Muscle of arm (tissue), 12 donors: Measurements from ENCODE around the gene RITA1. TPM values are rescaled to one million over a fixed set of nuclear protein-coding genes. Genes with fewer than 3 reads are reported as not detected.

Experiments
- DNase-seq: peaks from one replicate; pipeline ENCODE4 v3.0.0-alpha.2; 2013
- polyA plus RNA-seq, 12 donors: library from polyadenylated mRNA; unstranded; fragments of 120-200 nt; gene quantifications; one replicate each; pipeline ENCODE4 v1.2.1, GENCODE V29; 2013; ENCODE audit not compliant: insufficient read length in 12 of 12

The RITA1 gene
- polyA plus RNA-seq, 12 donors, result 6.4 to 15.7 (median 8.3) TPM; not detected in 1

DNA sequence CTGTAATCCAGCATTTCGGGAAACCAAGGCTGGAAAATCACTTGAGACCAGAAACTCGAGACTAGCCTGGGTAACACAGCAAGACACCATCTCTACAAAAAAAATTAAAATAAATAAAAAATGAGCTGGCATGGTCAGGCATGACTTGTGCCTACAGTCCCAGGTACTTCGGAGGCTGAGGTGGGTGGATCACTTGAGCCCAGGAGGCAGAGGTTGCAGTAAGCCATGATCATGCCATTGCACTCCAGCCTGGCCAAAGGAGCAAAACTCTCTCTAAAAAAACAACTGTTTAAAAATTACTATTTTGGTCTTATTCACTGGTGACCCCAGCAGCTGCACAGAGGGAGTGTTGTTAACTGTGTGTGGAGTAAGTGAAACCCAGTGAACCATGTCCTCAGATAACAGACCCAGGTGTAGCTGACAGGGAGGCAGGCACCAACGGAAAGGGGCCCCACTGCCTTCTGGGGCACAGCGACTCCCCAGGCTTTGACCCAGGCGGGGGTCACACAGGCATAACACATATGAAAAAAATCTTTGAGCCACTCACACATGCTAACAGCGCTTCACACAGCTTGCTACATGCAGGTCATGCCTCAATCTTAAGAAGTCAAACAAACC, 12.3 kb upstream of the RITA1 start:
- DNase-seq, result no peak

GRCh38 chr12:113174461-113175384, 10.8 kb upstream of the RITA1 start:
- DNase-seq, result peak; percentile 73

DNA sequence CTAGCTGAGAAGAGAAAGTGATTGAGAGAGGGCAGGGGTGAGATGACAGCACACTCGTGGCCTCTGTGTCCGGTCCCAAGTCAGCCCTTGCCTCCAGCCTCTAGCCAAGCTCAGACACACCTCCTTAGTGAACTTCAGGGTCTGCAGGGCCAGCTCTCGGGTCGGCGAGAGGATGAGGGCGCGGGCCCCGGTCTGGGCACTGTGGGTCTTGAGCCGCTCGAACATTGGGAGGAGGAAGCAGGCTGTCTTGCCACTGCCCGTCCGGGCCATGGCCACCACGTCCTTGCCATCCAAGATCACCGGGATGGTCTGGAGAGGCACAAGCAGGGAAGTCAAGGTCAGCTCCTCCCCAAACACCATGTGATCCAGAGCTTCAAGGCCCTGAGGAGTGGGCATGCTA, 6.5 kb upstream of the RITA1 start:
- no peak for DNase-seq

- DNase-seq, result no peak
These were observed 5.2 kb upstream of the RITA1 start for GRCh38 chr12:113180333-113180732.

- no peak for DNase-seq
These were observed 3.5 kb upstream of the RITA1 start for GRCh38 chr12:113181975-113182374.

GRCh38 chr12:113183030-113183589, 2.4 kb upstream of the RITA1 start:
- no peak for DNase-seq

- no peak for DNase-seq
These were observed 1.2 kb upstream of the RITA1 start for GRCh38 chr12:113184098-113184899.

DNA sequence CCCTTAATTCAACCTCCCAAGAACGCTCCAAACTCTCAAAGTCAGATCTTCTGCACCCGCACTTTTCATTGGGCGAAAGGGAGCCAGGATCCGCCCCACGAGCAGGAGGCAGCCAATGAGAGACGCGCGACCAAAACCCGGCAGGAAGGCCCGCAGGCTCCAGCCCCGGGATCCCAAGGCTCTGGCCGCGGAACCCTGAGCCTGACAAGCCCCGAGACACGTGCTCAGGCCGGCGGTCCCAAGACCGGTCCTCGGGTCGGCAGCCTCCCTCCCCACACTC, 681 bp upstream of the RITA1 start:
- DNase-seq, result peak; percentile 95

GRCh38 chr12:113186033-113186365, 478 bp downstream of the RITA1 start:
- no peak for DNase-seq

DNA sequence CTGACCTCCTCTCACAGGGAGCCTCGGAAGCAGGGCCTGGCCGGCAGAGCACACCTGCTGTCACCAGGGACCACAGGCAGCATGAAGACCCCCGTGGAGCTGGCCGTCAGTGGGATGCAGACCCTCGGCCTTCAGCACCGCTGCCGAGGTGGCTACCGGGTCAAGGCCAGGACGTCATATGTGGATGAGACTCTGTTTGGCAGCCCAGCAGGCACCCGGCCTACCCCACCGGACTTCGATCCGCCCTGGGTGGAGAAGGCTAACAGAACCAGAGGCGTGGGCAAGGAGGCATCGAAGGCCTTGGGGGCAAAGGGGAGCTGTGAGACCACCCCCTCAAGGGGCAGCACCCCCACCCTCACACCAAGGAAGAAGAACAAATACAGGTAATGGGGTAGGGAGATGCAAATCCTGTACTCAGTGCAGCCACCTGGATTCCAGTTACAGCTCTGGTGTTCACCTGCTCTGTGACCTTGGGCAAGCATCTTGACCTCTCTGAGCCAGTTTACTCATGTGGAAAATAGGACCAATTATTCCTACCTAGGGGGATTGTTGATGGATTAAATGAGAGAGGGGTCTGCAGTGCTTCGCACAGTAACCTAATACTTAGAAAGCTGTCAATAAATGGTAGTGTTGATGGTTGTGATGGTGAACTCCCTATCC, 1.3 kb downstream of the RITA1 start:
- DNase-seq, result no peak

- DNase-seq, result no peak
These were observed 3.8 kb downstream of the RITA1 start for GRCh38 chr12:113189361-113189760.

GRCh38 chr12:113190761-113191160, 5.2 kb downstream of the RITA1 start:
- DNase-seq, result no peak

GRCh38 chr12:113191227-113191626, 5.7 kb downstream of the RITA1 start:
- DNase-seq, result no peak

GRCh38 chr12:113194971-113195391, 9.5 kb downstream of the RITA1 start:
- DNase-seq, result no peak

GRCh38 chr12:113195598-113195997, 10.1 kb downstream of the RITA1 start:
- no peak for DNase-seq

GRCh38 chr12:113196582-113196981, 11.1 kb downstream of the RITA1 start:
- DNase-seq, result no peak

DNA sequence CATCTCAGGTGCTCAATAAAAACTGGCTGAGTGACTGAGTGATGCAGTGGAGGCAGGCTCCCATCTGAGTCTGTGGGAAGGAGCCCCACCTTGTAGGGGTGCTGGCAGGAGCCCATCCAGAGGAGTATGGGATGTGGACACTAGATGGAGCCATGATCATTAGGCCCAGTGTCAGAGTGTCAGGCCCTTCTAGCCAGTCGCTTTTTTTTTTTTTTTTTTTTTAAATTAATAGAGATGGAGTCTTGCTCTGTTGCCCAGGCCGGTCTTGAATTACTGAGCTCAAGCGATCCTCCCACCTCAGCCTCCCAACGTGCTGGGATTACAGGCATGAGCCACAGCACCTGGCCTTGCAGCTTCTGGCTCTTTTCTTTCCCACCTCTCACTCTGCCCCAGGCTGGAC, 11.5 kb downstream of the RITA1 start:
- DNase-seq, result peak; percentile 75

- no peak for DNase-seq
These were observed 12.1 kb downstream of the RITA1 start for GRCh38 chr12:113197518-113198077.

- no peak for DNase-seq
These were observed 12.8 kb downstream of the RITA1 start for GRCh38 chr12:113198296-113198695.

DNA sequence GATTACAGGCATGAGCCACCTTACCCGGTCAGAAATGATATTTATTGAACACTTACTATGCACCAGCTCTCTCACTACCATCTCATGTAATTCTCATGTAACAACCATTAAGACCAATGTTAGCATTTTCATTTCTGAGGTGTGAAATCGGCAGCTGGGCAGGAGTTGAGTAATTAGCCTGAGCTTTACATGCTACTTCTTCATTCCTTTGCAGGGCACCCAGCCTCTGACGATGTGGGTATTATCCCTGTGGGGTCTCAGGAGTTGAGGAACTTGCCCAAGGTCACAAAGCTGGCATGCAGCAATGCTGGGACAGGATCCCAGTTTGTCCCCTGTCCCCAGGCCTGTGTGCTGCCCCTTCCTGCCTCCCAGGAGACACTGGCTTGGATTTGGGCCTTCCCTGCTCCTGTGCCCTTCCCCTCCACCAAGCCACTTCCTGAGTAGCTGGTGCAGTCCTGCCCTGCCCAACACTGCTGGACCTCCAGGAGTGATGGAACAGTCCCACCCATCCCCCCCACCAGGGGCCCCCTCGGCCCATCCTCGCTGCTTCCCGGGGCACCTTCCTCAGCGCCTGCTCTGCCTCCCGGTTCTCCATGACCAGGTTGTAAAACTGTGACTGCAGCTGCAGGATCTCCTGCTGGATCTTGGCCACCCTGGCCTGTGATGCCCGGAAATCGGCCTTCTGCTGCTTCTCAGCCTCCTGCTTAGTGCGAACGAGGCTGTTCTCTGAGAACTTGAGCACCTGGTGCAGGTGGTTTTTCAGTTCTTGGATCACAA, 14.7 kb downstream of the RITA1 start:
- DNase-seq, result no peak
